Smooth muscle cell of the brain vasculature (primary cell): ENCODE data around the gene IFT80.
"Not testable (repeated sequence)": the region's sequence is repeated elsewhere in the genome, so short reads cannot be mapped to it uniquely, and the experiment has no call there.

Experiments
- DNase-seq: peaks from one replicate; pipeline ENCODE4 v3.0.0-alpha.2; 2012; ENCODE audit warnings: low read depth, low spot score

IFT80 gene

GRCh38 chr3:160278210-160278609, 120.8 kb downstream of the IFT80 start:
- no peak for DNase-seq

DNA sequence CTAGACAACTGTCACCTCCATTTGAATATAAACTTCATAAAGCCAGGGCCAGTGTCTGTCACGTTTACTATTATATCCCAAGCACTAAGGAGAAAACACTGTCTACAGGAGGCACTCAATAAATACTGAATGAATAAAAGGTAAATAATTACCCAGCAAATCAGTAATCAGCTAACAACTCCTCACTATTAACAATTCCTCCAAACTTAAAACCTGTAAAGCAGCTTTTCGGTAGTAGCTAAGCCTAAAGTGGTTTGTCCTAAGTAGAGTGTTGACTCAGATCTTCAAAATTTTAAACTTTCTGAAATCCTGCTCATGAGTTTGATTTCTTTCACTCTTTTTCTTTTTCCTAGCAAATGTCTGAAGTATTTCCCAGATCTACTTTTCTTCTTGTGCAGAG, 133.9 kb downstream of the IFT80 start:
- DNase-seq = no peak

DNA sequence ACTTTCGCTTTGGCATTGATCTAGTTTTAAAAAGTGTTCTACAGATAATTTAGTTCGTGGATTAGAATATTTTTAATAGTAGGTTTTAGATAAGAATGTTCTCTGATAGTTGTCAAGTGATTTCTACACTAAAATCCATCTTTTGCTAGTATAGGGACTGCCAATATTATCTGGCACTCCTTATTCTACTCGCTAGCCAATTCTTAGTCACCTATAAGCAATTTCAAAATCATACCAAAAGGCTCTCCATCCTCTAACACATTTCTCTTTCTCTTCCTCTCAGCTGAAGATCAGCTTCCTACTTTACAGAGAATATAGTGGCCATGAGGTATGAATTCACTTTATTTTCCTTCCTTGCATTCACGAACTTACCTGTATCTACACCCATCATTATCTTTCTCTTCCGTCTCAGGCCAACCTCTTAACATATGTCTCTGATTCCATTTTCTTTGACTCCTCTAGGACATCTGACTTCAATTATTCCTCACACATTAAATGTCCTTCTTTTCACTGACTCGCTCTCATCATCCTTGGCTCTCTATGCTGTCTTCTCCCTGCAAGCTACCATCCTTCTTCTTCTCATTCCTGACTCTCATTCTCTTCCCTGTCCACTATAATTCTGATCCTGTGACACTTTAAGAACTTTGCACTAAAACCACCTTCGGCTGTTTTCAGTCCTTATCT, 138.3 kb downstream of the IFT80 start:
- DNase-seq = no peak

DNA sequence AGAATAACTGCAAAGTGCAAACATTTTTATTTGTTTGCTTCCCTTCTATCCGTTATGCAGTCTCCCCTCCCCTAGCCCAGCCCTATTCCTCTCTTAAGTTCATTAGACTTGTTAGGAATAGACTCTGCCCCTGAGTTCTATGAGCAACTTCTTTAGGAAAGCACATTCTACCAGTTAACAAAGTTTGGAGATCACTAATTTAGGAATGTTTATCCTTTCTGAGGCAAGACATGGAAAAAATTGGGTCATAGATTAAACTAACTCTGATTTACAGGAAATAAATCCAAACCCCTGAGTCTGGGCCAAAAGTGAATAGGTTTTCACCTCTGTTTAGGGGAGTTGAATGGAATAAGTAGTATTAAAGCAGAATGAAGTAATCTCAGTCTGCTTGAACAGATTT, 139.4 kb downstream of the IFT80 start:
- no peak for DNase-seq

DNA sequence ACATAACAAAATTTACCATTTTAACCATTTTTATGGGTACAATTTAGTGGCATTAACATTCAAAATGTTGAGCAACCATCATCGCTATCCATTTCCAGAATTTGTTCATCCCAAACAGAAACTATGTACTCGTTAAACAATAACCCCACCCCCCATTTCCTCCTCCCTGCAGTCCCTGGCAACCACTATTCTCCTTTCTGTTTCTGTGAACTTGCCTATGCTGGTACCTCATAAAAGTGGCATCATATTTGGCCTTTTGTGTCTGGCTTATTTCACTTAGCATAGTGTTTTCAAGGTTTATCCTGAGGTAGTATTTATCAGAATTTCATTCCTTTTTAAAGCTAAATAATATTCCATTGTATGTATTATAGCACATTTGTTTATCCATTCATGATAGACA, 141.4 kb downstream of the IFT80 start:
- no peak for DNase-seq

- no peak for DNase-seq
These were observed 145.7 kb downstream of the IFT80 start for GRCh38 chr3:160253298-160253697.

DNA sequence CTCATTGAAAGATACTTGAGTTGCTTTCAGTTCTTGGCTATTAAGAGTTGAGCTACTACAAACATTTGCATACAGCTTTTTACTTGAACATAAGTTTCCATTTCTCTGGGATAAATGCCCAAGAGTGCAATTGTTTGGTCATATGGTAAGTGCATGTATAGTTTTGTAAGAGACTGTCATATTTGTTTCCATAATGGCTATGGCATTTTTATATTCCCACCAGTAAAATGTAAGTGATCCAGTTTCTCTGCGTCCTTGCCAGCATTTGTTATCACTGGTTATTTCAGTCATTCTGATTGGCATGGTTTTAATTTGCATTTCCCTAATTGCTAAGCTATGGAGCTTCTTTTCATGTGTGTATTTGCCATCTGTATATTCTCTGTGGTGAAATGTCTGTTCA, 151.3 kb downstream of the IFT80 start:
- DNase-seq = no peak

- no peak for DNase-seq
These were observed 153.7 kb downstream of the IFT80 start for GRCh38 chr3:160245261-160245800.

DNA sequence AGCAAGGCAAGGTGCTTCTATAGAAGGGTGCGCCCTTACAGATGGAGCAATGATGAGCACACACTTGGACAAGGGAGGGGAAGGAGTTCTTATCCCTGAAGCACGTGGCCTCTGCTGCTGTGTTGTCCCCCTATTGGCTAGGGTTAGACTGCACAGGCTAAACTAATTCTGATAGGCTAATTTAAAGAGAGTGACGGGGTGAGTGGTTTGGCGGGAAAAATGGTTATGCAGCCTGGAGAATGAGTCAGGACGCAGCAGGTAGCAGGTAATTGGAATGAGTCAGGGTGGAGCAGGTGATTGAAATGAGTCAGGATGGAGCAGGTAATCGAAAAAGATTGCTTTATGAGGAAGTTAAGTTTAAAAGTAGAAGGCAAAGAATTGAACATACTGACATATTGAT, 158.3 kb downstream of the IFT80 start:
- not testable (repeated sequence) for DNase-seq

DNA sequence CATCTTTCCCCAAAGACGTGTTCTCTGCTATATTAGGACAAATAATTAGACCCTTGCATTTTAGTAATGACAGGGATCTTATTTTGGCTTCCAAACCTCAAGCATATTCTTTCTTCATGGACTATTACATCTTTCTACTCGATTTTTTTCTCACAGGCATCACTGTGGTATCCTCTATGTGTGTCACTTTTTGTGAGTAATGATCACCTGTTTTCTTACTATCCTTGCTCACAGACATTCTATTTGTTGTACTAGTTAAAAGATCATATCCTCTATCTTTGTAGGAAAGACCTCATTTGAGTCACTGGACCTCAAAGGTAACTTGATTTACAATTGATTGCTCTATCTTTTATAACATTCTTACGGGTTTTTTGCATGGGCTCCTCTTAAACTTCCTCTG, 167.0 kb downstream of the IFT80 start:
- no peak for DNase-seq

- DNase-seq = no peak
These were observed 171.6 kb downstream of the IFT80 start for GRCh38 chr3:160227419-160227818.

- DNase-seq = no peak
These were observed 172.8 kb downstream of the IFT80 start for GRCh38 chr3:160226026-160226907.

DNA sequence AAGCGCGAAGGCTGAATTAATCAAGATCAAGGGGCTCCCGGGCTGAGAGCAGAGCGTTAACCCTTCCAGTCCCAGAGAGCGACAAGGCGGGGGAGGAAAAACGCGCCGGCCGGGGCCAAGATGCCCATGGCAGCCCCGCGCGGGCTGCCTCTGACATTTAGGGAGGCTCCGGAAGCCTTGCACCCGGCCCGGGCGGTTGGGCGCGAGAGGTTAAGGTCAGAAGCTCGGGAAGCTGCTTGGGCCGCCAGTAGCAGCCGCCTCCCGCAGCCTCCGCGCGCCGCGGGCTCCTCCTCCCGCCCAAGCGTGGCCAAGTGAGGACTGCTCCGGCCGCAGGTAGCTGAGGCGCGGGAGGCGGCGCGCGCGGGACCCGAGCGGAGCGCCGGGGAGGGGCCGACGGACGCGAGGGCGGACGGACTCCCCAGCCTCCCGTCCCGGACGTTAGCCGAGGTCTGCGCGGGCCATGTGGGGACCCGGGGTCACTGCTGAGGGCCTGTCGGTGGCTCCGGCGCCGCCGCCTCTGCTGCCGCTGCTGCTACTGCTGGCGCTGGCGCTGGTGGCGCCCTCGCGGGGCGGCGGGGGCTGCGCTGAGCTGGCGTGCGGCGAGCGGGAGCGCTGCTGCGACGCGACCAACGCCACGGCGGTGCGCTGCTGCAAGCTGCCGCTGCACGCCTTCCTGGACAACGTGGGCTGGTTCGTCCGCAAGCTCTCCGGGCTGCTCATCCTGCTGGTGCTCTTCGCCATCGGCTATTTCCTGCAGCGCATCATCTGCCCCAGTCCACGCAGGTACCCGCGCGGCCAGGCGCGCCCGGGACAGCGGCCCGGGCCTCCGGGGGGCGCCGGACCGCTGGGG, 173.6 kb downstream of the IFT80 start, which contains the start of gene C3orf80:
Gene C3orf80, plus strand, starts transcription at position 247 of the 850 bp plus-strand sequence. Its CDS starts 214 bp downstream, at position 461.
- no peak for DNase-seq

DNA sequence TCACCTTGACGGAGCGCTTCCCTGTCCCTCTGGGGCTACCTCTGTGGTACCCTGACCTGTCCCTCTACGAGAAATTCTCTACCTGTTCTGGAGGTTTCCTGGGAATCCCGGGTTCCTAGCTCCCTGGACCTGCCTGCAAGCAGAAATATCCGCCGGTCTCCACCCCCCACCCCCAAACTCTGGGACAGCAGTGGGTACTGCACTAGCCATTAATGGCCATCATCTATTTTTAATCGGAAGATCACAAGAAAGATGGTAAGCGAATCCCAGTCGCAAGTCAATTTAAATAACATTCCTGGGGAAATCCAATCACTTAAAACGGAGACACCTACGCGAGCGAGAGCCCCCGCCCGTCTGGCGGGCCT, 174.2 kb downstream of the IFT80 start:
- no peak for DNase-seq

DNA sequence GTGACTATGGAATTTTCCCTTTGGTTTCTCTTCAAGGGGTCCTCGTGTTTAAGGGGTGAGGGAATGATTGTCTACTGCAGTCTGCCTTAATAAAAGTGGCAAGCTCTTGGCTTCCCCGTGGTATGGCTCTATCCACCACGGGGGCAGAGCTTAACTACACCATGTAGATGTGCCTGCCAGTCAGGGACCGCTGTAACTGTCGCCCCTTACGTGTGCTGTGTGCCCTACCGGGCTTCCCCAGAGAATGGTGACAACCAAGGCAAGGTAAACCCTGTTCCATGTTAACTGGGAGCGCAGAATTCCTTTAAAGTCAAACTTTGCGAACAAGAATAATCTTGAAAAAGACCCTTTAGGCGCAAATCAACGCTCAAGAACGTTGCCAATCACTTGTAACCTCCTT, 174.8 kb downstream of the IFT80 start:
- DNase-seq = no peak

- no peak for DNase-seq
These were observed 178.0 kb downstream of the IFT80 start for GRCh38 chr3:160221019-160221418.

- DNase-seq = no peak
These were observed 179.0 kb downstream of the IFT80 start for GRCh38 chr3:160220038-160220437.

DNA sequence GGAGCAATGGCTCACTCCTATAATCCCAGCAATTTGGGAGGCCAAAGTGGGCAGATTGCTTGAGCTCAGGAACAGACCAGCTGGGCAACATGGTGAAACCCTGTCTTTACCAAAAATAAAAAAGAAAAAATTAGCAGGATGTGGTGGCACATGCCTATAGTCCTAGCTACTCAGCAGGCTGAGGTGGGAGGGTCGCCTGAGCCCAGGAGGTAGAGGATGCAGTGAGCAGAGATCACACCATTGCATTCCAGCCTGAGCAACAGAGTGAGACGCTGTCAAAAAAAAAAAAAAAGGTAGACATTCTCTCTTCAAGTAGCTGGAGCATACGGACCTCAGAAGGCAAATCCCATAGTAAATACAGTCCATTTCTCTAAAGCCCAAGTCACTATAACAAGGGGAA, 180.9 kb downstream of the IFT80 start:
- DNase-seq = no peak

- DNase-seq = no peak
These were observed 181.3 kb downstream of the IFT80 start for GRCh38 chr3:160217675-160218074.

DNA sequence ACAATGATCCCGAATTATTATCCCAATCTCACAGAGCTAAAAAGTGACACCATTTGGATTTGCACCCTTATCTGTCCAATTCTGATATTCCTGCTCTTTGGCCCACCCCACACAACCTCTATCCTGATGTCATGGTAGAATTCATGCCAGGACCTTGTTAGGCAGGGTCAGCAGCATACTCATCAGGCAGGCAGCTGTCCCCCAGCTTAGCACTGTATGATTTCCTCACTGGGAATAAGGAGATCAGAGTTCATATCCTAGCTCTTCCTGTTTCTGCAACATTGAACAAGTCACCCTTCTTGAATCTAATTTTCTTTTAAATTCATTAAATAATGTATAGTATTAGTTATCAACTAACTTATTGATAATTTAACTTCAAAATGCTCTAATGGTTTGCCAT, 185.8 kb downstream of the IFT80 start:
- no peak for DNase-seq

DNA sequence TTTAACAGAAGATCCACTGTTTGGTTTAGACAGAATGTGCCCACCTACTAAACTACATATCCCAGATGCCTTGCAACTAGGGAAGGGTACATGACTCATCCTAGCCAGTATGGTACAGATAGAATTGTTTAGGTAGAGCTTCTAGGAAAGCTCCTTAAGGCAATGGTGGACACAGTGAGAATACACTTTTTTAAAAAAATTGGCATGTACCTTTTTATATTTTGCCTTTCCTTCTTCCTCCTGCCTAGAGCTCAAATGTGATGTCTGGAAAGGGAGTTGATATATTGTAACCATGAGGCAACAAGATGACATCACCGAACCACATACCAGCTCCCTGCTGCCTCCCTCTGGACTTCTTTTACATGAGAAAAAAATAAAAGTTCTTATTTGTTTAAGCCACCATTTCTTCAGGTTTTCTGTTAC, 188.2 kb downstream of the IFT80 start:
- DNase-seq = no peak

- DNase-seq = no peak
These were observed 188.7 kb downstream of the IFT80 start for GRCh38 chr3:160210341-160210740.
